GM19193 (cell line): ENCODE data around the gene IFI16.

ENCODE experiments used
- POLR2A ChIP-seq: IDR thresholded peaks from 4 replicates; pipeline ENCODE4 v1.6.1; 2011; ENCODE audit not compliant: insufficient read depth, insufficient read length; ENCODE audit errors: extremely low read depth

The IFI16 gene

GRCh38 chr1:159076438-159077119 lies 66.9 kb downstream of the IFI16 start, which contains the start of gene AIM2:
AIM2 (minus strand) TSS chr1:159076766; CDS start chr1:159073499, 3,267 bp downstream.
- TF ChIP-seq POLR2A = peak; percentile 69

DNA sequence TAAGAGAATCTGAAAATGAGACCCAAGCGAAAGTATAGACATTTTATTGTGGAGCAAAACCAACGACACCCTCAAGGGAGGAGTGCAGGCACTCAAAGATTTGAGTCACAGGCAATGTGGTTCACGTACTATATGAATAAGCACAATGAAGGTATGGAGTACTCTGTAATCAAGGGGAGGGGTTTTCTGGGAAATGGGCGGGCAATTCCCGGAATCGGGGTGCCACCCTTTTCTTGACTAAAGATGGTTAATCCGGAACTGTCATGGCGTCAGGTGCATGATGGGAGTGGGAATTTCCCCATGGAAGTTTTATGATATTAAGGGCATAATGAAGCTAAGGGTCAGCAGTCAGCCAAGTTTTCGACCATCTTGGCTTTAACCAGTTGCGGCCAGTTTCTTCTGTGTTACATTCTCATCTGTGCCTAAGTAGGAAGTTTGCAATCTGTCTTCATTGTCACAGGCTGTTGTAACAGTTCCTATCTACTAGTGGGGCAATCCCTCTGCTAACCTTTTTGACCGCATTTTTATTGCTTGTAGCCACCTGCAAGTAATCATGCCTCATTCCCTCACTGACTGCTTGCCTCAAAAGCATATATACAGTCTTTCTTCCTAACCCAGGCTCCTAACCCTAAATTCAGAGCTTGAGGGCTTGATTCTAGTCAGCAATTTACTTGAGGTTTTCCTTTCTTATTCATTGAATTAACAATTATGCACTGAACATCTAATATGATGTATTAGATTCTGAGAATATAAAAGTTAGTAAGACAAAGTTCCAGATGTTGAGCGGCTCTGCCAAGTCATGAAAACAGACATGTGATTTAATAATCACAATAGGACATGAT lies 67.6 kb downstream of the IFI16 start:
- peak; percentile 54 for TF ChIP-seq POLR2A

DNA sequence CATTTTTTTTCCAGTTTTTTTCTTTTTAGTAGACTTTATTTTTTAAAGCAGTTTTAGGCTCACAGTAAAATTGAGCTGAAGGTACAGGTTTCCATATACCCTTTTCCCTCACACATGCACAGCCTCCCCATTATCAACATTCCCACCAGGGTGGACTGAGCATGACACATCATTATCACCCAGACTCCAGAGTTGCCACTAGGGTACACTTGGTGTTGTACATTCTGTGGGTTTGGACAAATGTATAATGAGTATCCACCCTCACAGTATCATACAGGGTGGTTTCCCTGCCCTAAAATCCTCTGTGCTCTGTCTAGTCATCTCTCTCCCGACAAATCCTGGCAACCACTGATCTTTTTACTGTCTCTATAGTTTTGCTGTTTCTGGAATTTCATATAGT lies 69.8 kb downstream of the IFI16 start:
- TF ChIP-seq POLR2A = no peak

GRCh38 chr1:159081626-159082025 lies 71.9 kb downstream of the IFI16 start:
- no peak for TF ChIP-seq POLR2A

DNA sequence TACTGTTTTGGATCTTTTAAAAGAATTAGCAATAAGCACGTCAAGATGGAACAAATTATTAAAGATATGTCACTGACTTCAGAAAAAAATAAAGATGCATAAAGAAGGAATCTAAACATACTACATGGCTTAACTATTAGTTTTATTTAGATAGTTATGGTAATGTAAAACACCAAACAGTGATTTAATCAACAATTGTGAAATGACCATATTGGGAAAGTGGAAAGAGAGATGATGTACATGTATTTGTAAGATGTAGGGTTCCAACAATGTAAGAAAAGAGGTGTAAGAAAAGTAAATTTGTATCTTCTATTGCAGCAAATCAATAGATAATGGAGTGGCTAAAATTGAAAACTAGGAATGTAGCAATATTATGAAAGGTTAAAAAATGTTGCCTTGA lies 73.3 kb downstream of the IFI16 start:
- no peak for TF ChIP-seq POLR2A

- no peak for TF ChIP-seq POLR2A
Observed at GRCh38 chr1:159084152-159084551, 74.4 kb downstream of the IFI16 start.

DNA sequence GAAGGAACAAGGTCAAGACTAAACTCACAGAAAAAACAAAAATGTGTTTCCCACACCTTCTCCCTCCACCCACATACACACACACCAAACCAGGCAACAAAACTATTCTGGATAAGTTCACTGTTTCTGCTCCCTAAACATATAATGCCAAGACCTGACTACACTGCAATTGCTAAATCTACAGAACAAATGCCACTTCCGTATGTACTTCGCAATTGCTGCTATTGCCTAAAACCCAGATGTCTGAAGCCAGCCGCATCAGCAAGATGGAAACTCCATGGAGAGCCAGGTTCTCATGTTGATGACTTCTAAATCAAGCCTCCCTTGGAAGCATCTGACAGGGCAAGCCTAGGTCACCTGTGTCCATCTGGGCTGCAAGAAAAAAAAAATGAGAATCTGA lies 75.2 kb downstream of the IFI16 start:
- no peak for TF ChIP-seq POLR2A

DNA sequence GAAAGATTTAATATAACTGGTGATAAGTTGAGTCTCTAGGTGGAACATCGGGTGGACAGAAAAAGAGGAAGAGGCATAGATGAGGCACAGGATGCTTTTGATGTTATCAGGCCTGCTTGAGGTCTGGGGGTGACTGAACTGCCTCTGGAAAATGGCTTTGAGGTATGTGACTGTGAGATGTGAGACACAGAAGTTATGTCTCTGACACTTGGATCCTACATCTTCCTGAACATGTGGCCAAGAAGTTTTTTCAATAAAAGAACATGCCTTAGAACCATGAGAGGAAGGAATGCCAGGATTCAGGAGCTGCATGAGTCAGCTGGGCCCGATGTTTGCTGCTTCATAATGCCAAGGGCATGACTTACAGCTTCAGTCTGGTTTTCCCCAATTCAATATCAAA lies 78.3 kb downstream of the IFI16 start:
- no peak for TF ChIP-seq POLR2A

DNA sequence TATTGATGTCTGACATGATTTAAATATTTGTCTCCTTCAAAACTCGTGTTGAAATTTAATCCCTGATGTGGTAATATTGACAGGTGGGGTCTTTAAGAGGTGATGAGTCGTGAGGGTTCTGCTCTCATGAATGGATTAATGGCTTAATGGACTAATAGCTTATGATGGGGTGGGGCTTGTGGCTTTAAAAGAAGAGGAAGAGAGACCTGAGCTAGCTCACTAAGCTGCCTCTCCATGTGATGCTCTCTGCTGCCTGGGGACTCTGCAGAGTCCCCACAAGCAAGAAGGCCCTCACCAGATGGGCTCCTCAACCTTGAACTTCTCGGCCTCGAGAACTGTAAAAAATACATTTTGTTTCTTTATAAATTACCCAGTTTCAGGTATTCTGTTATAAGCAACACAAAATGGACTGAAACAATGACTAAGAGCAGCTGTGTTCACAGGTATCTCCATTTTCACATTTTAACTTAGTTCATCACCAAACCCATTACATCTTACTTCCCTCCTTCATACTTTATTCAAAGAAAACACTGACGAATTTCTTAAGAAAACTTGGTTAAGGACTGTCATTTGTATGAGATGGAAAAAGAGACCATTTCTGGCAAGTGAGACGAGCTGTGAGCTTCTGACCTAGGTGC lies 79.0 kb downstream of the IFI16 start:
- TF ChIP-seq POLR2A = no peak

GRCh38 chr1:159089184-159089791 lies 79.6 kb downstream of the IFI16 start:
- TF ChIP-seq POLR2A = no peak

- no peak for TF ChIP-seq POLR2A
Observed at GRCh38 chr1:159090286-159091179, 80.8 kb downstream of the IFI16 start.

DNA sequence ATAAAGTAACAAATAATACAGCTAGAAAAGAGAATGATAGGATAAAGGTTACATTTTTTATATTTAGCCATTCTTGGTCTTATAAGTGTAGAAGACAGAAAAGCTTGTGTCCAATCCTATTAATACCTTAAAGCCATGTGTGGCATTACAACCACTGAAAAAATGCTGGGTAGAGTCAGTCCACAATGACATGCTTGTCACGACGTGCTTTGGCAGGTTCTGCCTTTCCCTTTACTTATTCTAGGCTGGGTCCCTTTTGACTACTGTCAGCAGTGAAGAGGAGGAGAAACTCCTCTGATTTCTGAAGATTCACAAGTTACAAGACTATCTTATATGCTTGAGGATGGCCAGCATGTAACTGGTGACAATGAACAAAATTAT lies 81.5 kb downstream of the IFI16 start:
- TF ChIP-seq POLR2A = no peak

DNA sequence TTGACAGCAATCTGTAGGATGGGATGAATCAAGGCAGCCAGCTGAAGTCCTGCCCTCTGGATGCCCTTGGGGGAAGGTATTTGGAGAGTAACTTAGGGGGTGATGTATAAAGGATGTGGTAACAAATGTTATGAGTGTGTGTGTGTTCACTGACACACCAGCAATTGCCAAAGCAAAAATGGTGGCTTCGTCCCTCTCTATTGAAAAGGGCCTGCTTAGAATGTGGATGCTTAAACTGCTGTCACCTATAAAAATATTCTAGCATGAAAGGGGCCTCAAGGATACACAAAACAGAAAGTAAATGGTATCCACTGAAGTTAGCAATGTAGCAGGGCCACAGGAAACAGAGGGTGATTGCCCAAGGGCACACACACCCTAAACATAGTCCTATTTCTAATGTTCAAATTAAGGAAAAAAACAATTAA lies 81.9 kb downstream of the IFI16 start:
- no peak for TF ChIP-seq POLR2A

GRCh38 chr1:159092036-159092760 lies 82.5 kb downstream of the IFI16 start:
- no peak for TF ChIP-seq POLR2A

GRCh38 chr1:159098596-159098995 lies 88.9 kb downstream of the IFI16 start:
- no peak for TF ChIP-seq POLR2A
